ENCODE data around the gene KLHL22. TPM values are rescaled to one million over a fixed set of nuclear protein-coding genes. Genes with fewer than 3 reads are reported as not detected.
A peak's percentile ranks its signal among the peaks of the same experiment; 100 is the strongest.

Gene KLHL22
- total RNA-seq, 5 donors from 2014 or later (not counting 1 experiment from before 2014, with no cell fraction given): 42.0 to 57.8 (median 47.1) TPM

GRCh38 chr22:20428496-20429253 lies 66.9 kb downstream of the KLHL22 start:
- CTCF ChIA-PET: interaction anchor here (0.6 to 1.5 kb wide), 5 partner anchors 9 to 655 kb away, joined by 3 to 12 read pairs (median 4); no protein-coding TSS in a partner anchor
- no peak for DNase-seq
- Mint-ChIP-seq H3K36me3 (no peaks in the 10 kb centered on the region), H3K4me1 (peaks cover 17 to 32% (median 19%) of the 10 kb centered on the region in 3 donors), H3K9me3 (no peaks in the 10 kb centered on the region), H3K27me3 (peaks cover 6 to 33% of the 10 kb centered on the region in 2 donors), H3K4me3 (peak overlapping the region; percentile 75 to 89 (median 81)), H3K27ac (peak overlapping the region in 1 of 2 donors; percentile 44)
- peak in 2 of 4 experiments; percentile 2 to 16 for ATAC-seq (replicated peaks in 1 of 4)
- Histone ChIP-seq H3K36me3 (ENCODE audit: control insufficient read depth in 2 of 2, extremely low read depth in 1 of 2, insufficient read depth in 1 of 2, low read length in 1 of 2) (no peaks in the 10 kb centered on the region), H3K4me1 (ENCODE audit: control insufficient read depth in 1 of 2, extremely low read depth in 1 of 2, insufficient read depth in 2 of 2, low read length in 2 of 2) (peaks cover 22 to 50% of the 10 kb centered on the region in 2 experiments), H3K27me3 (replicated peaks in 1 of 2; ENCODE audit: control insufficient read depth in 2 of 2, extremely low read depth in 1 of 2, insufficient read depth in 2 of 2, low read length in 1 of 2) (peaks cover 14 to 83% of the 10 kb centered on the region in 2 experiments), H3K4me3 (ENCODE audit: control insufficient read depth in 1 of 2, extremely low read depth in 1 of 2, low read length in 1 of 2) (peak overlapping the region; percentile 39 to 71), H3K9me3 (no peaks in the 10 kb centered on the region), H3K27ac (ENCODE audit: low read length) (no peak overlapping the region)
- POLR2A ChIA-PET: interaction anchor here (0.6 to 0.7 kb wide), 5 partner anchors 30 to 1516 kb away, joined by 4 to 7 read pairs (median 5); no protein-coding TSS in a partner anchor
- WGBS (ENCODE audit: insufficient coverage): 38% methylated on average over 17 of the region's 23 CpGs

DNA sequence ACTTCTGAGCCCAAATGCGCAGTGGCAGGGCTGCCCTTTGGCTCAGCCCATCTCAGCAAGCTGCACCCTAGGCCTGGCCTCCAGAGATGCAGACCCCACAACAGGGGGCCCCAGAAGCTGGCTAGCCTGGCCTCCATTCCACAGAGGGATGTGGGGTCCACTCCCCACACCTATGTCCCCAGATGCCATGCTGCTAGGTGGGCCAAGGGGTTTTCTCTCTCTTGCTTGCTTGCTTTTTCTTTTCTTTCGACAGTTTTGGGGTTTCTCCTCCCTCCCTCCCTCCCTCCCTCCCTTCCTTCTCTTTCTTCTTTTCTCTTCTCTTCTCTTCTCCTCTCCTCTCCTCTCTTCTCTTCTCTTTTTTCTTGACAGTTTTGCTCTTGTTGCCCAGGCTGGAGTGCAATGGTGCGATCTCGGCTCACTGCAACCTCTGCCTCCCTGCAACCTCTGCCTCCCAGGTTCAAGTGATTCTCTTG lies 67.6 kb downstream of the KLHL22 start:
- peaks cover 23 to 50% of the 10 kb centered on the region in 2 experiments for H3K4me1 ChIP-seq (ENCODE audit: control insufficient read depth in 1 of 2, extremely low read depth in 1 of 2, insufficient read depth in 2 of 2, low read length in 2 of 2)
- no peak overlapping the region for H3K27ac ChIP-seq (ENCODE audit: low read length)
- ATAC-seq (replicated peaks in 1 of 4): no peak
- ChIA-PET POLR2A (no interaction called here), CTCF (interaction anchor here in 1 of 2 donors (1.5 kb wide), 1 partner anchor 32 kb away, joined by 12 read pairs; no protein-coding TSS in a partner anchor)
- WGBS (ENCODE audit: insufficient coverage): 100% methylated on average over 1 of the region's 4 CpGs
- no peaks in the 10 kb centered on the region for H3K9me3 Mint-ChIP-seq
- peaks cover 19 to 31% (median 23%) of the 10 kb centered on the region in 3 donors for H3K4me1 Mint-ChIP-seq
- no peaks in the 10 kb centered on the region for H3K36me3 Mint-ChIP-seq
- H3K27me3 Mint-ChIP-seq: peaks cover 6 to 36% of the 10 kb centered on the region in 2 donors
- peaks cover 14 to 83% of the 10 kb centered on the region in 2 experiments for H3K27me3 ChIP-seq (replicated peaks in 1 of 2; ENCODE audit: control insufficient read depth in 2 of 2, extremely low read depth in 1 of 2, insufficient read depth in 2 of 2, low read length in 1 of 2)
- DNase-seq: no peak
- H3K36me3 ChIP-seq (ENCODE audit: control insufficient read depth in 2 of 2, extremely low read depth in 1 of 2, insufficient read depth in 1 of 2, low read length in 1 of 2): no peaks in the 10 kb centered on the region
- H3K27ac Mint-ChIP-seq: no peak overlapping the region
- peak overlapping the region in 2 of 3 donors; percentile 31 to 89 for H3K4me3 Mint-ChIP-seq
- no peaks in the 10 kb centered on the region for H3K9me3 ChIP-seq
- no peak overlapping the region for H3K4me3 ChIP-seq (ENCODE audit: control insufficient read depth in 1 of 2, extremely low read depth in 1 of 2, low read length in 1 of 2)

DNA sequence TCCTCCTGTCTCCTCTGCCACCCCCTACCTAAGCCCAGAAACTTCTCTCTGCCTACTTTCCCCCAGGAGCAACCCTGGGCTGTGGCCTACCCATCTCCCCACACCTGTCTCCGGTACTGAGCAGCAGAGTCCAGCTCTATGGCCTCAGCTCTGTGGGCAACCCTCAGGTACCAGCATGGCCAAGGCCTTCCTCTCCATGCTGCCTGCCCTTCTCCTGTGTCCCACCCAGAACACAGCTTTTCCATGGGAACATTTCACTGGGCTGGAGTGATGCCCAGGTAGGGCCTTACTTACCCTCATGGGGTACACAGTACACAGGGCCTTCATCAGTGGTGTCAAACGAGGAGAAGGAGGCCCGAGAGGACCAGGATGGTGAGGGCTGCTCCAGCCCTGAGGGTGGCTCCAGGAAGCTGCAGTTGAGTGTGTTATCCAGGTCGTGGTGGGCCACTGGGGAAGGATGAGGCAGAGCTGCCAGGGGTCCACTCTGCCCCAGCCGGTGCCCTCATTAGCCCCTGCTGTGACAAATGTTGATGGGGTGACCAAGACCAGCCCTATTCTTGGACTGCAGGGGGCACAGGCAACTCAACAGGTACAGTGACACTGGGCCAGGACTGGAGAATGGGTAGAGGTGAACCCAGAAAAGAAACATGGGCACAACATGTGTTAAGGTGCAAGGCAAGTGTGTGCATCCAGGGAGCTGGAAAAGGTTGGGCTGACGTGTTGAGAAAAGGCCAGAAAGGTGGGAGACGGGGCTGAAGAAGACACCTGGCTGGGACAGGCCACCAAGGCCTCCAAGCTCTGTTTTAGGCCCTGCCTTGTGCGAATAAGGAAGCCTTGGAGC lies 68.3 kb downstream of the KLHL22 start:
- Histone ChIP-seq H3K4me3 (ENCODE audit: control insufficient read depth in 1 of 2, extremely low read depth in 1 of 2, low read length in 1 of 2) (no peak overlapping the region), H3K36me3 (ENCODE audit: control insufficient read depth in 2 of 2, extremely low read depth in 1 of 2, insufficient read depth in 1 of 2, low read length in 1 of 2) (no peaks in the 10 kb centered on the region), H3K27me3 (replicated peaks in 1 of 2; ENCODE audit: control insufficient read depth in 2 of 2, extremely low read depth in 1 of 2, insufficient read depth in 2 of 2, low read length in 1 of 2) (peaks cover 10 to 79% of the 10 kb centered on the region in 2 experiments), H3K4me1 (ENCODE audit: control insufficient read depth in 1 of 2, extremely low read depth in 1 of 2, insufficient read depth in 2 of 2, low read length in 2 of 2) (peaks cover 23 to 54% of the 10 kb centered on the region in 2 experiments), H3K27ac (ENCODE audit: low read length) (no peak overlapping the region), H3K9me3 (no peaks in the 10 kb centered on the region)
- DNase-seq (no peak), ATAC-seq (replicated peaks in 1 of 4) (no peak)
- Mint-ChIP-seq H3K36me3 (no peaks in the 10 kb centered on the region), H3K4me1 (peaks cover 19 to 30% (median 23%) of the 10 kb centered on the region in 3 donors), H3K9me3 (no peaks in the 10 kb centered on the region), H3K27me3 (peaks cover 5 to 33% of the 10 kb centered on the region in 2 donors), H3K4me3 (peak overlapping the region; percentile 9 to 46 (median 23)), H3K27ac (no peak overlapping the region)
- ChIA-PET POLR2A (no interaction called here), CTCF (no interaction called here)
- 94% methylated on average over 8 of the region's 8 CpGs for WGBS (ENCODE audit: insufficient coverage)

GRCh38 chr22:20426259-20426615 lies 69.4 kb downstream of the KLHL22 start:
- Histone ChIP-seq H3K4me3 (ENCODE audit: control insufficient read depth in 1 of 2, extremely low read depth in 1 of 2, low read length in 1 of 2) (peak overlapping the region in 1 of 2 donors; percentile 62), H3K27me3 (replicated peaks in 1 of 2; ENCODE audit: control insufficient read depth in 2 of 2, extremely low read depth in 1 of 2, insufficient read depth in 2 of 2, low read length in 1 of 2) (peaks cover 10 to 68% of the 10 kb centered on the region in 2 experiments), H3K36me3 (ENCODE audit: control insufficient read depth in 2 of 2, extremely low read depth in 1 of 2, insufficient read depth in 1 of 2, low read length in 1 of 2) (no peaks in the 10 kb centered on the region), H3K4me1 (ENCODE audit: control insufficient read depth in 1 of 2, extremely low read depth in 1 of 2, insufficient read depth in 2 of 2, low read length in 2 of 2) (peaks cover 23 to 45% of the 10 kb centered on the region in 2 experiments), H3K9me3 (no peaks in the 10 kb centered on the region), H3K27ac (ENCODE audit: low read length) (no peak overlapping the region)
- Mint-ChIP-seq H3K27ac (no peak overlapping the region), H3K9me3 (no peaks in the 10 kb centered on the region), H3K4me3 (peak overlapping the region; percentile 25 to 60 (median 42)), H3K36me3 (no peaks in the 10 kb centered on the region), H3K4me1 (peaks cover 16 to 28% (median 23%) of the 10 kb centered on the region in 3 donors), H3K27me3 (peaks cover 0 to 30% of the 10 kb centered on the region in 2 donors)
- DNase-seq (no peak), ATAC-seq (replicated peaks in 1 of 4) (no peak)
- ChIA-PET POLR2A (no interaction called here), CTCF (no interaction called here)
- WGBS (ENCODE audit: insufficient coverage): 81% methylated on average over 12 of the region's 12 CpGs

- POLR2A ChIA-PET: no interaction called here
- Histone ChIP-seq H3K27ac (ENCODE audit: low read length) (no peak overlapping the region), H3K36me3 (ENCODE audit: control insufficient read depth in 2 of 2, extremely low read depth in 1 of 2, insufficient read depth in 1 of 2, low read length in 1 of 2) (no peaks in the 10 kb centered on the region), H3K4me3 (ENCODE audit: control insufficient read depth in 1 of 2, extremely low read depth in 1 of 2, low read length in 1 of 2) (peak overlapping the region in 1 of 2 donors; percentile 62), H3K9me3 (no peaks in the 10 kb centered on the region), H3K4me1 (ENCODE audit: control insufficient read depth in 1 of 2, extremely low read depth in 1 of 2, insufficient read depth in 2 of 2, low read length in 2 of 2) (peaks cover 22 to 41% of the 10 kb centered on the region in 2 experiments), H3K27me3 (replicated peaks in 1 of 2; ENCODE audit: control insufficient read depth in 2 of 2, extremely low read depth in 1 of 2, insufficient read depth in 2 of 2, low read length in 1 of 2) (peaks cover 9 to 66% of the 10 kb centered on the region in 2 experiments)
- DNase-seq: peak in 1 of 35 experiments; percentile 10
- Mint-ChIP-seq H3K27me3 (peaks cover 0 to 30% of the 10 kb centered on the region in 2 donors), H3K4me3 (peak overlapping the region in 1 of 3 donors; percentile 25), H3K4me1 (peaks cover 14 to 26% (median 23%) of the 10 kb centered on the region in 3 donors), H3K36me3 (no peaks in the 10 kb centered on the region), H3K9me3 (no peaks in the 10 kb centered on the region), H3K27ac (no peak overlapping the region)
- no peak for ATAC-seq (replicated peaks in 1 of 4)
- 14% methylated on average over 96 of the region's 96 CpGs for WGBS (ENCODE audit: insufficient coverage)
- CTCF ChIA-PET: no interaction called here
Measured at GRCh38 chr22:20425566-20426258, 69.9 kb downstream of the KLHL22 start.
